Fibroblast of pulmonary artery (primary cell): ENCODE data around the gene KEL.

Experiments used
- DNase-seq: peaks from one replicate; pipeline ENCODE4 v3.0.0-alpha.2; 2010; ENCODE audit warnings: low read depth
- H3K4me3 ChIP-seq: replicated peaks from 2 replicates; pipeline ENCODE4 v1.5.1; 2011; ENCODE audit warnings: low read depth, mild to moderate bottlenecking, control low read depth, low read length, moderate library complexity
- TF ChIP-seq, protein P1 (sequence below): IDR thresholded peaks from 2 replicates; pipeline ENCODE4 v1.5.1; 2011; ENCODE audit warnings: mild to moderate bottlenecking, control low read depth, low read length, inconsistent platforms; ENCODE audit errors: missing control alignments

Gene KEL

DNA sequence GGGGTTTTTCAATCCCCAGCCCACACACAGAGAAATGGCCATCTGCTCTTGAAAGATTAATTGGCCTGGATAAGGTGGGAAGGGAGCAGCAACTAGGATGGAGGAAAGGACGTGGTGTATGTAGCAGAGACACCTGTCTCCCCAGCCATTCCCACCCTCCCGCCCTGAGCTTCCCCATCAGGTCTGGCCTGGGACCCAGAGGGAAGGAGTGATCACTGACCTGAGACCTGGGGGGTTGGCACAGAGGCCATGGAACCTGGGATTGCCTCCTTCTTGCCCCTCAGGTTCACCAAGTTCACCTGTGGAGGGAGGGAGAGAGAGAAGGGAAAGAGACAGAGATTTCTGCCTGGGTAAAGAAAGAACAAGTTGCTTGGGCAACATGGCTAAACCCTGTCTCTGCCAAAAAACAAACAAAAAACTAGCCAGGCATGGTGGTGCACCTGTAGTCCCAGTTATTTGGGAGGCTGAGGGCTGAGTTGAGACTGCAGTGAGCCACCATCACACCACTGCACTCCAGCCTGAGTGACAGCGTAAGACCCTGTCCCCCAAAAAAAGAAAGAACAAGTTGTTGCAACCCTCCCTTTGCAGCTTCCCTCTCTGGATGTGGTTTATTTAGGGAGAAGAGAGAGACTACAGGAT lies 65.3 kb downstream of the KEL start:
- TF ChIP-seq, protein P1, sequence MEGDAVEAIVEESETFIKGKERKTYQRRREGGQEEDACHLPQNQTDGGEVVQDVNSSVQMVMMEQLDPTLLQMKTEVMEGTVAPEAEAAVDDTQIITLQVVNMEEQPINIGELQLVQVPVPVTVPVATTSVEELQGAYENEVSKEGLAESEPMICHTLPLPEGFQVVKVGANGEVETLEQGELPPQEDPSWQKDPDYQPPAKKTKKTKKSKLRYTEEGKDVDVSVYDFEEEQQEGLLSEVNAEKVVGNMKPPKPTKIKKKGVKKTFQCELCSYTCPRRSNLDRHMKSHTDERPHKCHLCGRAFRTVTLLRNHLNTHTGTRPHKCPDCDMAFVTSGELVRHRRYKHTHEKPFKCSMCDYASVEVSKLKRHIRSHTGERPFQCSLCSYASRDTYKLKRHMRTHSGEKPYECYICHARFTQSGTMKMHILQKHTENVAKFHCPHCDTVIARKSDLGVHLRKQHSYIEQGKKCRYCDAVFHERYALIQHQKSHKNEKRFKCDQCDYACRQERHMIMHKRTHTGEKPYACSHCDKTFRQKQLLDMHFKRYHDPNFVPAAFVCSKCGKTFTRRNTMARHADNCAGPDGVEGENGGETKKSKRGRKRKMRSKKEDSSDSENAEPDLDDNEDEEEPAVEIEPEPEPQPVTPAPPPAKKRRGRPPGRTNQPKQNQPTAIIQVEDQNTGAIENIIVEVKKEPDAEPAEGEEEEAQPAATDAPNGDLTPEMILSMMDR, result no peak
- DNase-seq, result no peak
- H3K4me3 ChIP-seq, result no peak overlapping the region

DNA sequence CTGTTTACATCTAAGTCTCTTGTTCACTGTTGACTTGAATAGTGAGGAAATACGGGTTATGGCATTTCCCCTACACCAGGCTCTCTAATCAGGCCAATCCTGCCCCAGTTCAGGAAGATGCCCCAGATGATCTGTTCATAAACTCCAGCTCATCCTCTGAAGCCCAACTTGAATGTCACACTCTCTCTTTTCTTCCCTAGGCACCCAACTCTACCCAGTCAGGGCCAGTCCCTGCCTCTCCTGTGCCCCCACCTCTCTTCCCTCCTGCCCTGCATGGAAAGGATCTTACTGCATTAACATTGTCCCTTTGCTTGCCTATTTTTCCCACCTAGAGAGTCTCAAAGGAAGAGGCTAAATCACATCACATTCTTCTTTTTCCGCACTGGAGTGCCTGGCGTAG lies 66.0 kb downstream of the KEL start:
- H3K4me3 ChIP-seq, result no peak overlapping the region
- no peak for DNase-seq
- TF ChIP-seq, protein P1, result no peak

DNA sequence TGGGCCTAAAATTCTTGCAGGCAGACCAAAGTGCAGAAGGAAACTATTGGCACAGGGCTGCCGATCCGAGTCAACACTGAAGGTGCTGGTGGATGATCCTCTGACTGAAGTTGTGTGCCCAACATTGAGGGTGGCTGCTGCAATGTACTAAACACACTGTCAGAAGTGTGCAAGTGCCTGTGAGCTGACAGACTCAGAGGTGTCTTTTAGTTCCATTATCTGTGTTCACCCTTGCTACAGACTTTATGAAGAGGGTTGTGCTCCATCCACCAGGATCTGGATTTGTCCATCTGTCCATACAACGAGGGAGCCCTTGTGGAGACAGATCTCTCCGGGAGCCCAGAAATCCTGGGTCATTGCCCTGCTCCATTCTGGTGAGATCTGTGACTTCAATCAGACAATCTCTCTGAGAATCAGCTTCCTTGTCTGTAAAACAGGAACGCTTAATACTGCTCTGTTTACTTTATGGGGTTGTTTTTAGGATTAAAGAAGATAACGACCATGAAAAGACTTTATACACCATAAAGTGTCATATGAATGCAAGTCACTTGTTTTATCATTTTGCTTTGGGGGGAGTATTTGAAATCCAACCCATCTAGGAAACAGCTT lies 67.1 kb downstream of the KEL start:
- H3K4me3 ChIP-seq, result no peak overlapping the region
- DNase-seq, result no peak
- TF ChIP-seq, protein P1, result no peak

DNA sequence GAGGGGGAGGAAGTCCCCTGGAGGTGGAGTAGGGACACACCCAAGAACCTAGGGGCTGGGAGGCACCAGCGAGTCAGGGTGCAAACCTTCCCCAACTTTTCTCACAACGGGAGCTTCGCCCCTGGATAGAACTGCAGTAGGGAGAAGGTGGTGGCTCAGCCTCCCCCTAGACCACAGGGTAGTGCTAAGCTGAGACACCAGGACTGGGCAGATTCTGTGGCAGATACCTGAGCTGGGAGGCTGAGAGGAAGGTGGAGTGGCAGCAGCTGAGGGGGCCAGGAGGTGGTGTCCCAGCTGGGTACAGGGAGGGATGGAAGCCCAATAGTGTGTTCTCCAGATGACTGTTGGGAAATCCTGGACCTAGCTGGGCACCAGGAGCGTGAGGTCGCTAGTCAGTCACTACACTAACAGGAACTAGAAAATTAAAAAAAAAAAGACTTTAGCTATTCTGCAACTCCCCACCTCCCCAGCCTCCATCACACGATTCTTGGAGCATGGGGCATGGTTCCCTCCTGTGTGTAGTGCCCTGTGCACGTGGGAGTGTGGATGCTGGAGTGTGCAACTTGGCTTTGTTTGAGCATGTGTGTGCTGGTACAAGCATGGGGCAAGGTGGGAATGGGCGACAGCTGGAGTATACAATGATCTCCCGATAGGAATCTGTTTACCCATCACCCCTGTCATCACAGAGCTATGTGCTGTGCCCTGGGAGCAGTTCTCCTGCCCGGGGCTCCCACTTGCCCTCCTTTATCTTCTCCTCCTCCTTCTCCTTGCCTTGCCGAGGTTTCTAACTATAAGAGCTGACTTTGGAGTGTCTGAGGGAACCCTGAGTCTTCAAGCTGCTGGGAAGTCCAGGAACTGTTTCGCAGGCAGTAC lies 67.8 kb downstream of the KEL start:
- TF ChIP-seq, protein P1, result no peak
- H3K4me3 ChIP-seq, result no peak overlapping the region
- DNase-seq, result no peak

DNA sequence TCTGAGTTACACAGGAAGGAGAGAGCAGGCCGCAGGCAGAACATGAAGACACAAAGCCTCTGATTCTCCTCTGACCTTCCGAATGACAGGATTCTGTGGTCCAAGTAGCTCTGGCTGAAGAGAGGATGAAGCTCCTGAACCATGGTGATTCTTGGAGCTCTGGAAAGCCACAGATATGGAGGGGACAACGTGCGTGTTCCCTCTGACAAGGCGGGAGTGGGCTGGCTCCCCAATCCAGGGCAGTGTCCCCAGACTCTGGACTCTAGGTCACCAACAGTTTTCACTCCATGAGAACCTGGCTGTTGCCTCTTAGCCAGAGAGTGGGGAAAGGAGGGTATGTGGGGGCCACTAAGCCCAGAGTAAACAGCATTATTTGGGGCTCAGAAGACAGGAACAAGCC lies 69.2 kb downstream of the KEL start:
- no peak overlapping the region for H3K4me3 ChIP-seq
- no peak for DNase-seq
- TF ChIP-seq, protein P1, result no peak

DNA sequence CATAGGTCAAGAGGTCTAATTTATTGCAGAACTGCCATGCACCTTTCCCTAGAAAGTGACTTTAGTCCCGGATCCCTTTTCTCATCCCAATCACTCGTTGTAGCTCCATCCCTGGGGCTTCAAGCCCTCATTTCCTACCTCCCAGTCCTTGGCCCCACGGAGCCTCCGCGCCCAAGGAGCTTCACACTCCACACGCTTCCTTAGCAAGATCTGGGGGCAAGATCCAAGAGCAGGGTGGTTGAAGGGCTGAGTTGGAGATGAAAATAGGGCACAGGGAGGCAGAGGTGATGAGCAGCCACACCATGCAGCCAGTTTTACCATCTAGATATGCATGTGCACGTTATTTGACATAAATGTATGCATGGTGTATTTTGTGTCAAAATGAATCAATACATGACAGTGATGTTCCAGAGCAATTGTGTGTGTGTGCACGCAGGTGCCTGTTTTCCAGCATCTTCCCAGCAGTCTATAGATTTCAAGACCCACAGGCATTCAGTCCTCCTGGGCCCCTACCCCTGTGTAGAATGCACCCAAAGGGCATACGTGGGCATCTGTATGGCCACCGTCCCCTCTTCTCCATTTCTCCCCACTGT lies 70.6 kb downstream of the KEL start:
- no peak overlapping the region for H3K4me3 ChIP-seq
- TF ChIP-seq, protein P1, result no peak
- no peak for DNase-seq
